ENCODE data around the gene RASSF8.

The RASSF8 gene

DNA sequence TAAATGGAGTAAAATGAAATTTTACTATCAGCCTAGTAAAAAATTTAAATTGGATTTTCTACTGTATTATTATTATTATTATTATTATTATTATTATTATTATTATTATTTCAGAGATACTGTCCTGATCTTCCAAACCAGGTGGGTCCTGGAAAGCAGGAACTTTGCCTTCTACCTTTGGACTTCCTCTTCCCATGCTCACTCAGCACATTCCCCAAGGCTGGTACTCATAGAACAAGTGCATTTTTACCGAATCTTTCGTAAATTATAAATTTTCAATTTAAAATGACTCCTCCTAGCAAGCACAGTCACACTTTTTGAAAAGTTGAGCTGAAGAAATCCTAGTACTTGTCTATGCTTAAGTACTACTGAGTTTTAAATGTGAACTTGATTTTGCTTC lies 136.7 kb downstream of the RASSF8 start:
- TF ChIP-seq, protein P1, sequence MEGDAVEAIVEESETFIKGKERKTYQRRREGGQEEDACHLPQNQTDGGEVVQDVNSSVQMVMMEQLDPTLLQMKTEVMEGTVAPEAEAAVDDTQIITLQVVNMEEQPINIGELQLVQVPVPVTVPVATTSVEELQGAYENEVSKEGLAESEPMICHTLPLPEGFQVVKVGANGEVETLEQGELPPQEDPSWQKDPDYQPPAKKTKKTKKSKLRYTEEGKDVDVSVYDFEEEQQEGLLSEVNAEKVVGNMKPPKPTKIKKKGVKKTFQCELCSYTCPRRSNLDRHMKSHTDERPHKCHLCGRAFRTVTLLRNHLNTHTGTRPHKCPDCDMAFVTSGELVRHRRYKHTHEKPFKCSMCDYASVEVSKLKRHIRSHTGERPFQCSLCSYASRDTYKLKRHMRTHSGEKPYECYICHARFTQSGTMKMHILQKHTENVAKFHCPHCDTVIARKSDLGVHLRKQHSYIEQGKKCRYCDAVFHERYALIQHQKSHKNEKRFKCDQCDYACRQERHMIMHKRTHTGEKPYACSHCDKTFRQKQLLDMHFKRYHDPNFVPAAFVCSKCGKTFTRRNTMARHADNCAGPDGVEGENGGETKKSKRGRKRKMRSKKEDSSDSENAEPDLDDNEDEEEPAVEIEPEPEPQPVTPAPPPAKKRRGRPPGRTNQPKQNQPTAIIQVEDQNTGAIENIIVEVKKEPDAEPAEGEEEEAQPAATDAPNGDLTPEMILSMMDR (IDR thresholded peaks at IDR 0.05; ENCODE audit: low read length, missing control alignments): no peak
- no peak for DNase-seq (ENCODE audit: low read depth)
- no peak overlapping the region for H3K4me3 ChIP-seq (replicated peaks; ENCODE audit: low read depth, low read length)

DNA sequence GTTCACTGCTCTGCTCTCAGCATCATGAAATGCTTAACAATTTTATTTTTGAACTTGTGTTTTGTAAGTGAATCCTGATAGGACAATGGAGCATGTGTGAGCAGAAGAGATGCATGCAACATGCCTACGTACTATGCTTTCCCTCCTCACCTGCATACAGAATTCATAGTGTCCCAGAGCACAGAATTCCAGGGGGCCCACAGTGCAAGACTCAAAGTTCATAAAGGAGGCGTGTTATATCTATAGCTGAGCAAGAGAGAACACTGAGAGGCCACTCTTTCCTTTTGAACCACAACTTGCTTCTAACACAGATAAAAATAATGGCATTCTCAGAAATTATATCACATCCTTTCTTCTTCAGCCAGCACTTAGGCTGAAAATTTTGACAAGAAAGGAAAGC lies 137.6 kb downstream of the RASSF8 start:
- DNase-seq (ENCODE audit: low read depth): no peak
- H3K4me3 ChIP-seq (replicated peaks; ENCODE audit: low read depth, low read length): no peak overlapping the region
- TF ChIP-seq, protein P1 (IDR thresholded peaks at IDR 0.05; ENCODE audit: low read length, missing control alignments): no peak

DNA sequence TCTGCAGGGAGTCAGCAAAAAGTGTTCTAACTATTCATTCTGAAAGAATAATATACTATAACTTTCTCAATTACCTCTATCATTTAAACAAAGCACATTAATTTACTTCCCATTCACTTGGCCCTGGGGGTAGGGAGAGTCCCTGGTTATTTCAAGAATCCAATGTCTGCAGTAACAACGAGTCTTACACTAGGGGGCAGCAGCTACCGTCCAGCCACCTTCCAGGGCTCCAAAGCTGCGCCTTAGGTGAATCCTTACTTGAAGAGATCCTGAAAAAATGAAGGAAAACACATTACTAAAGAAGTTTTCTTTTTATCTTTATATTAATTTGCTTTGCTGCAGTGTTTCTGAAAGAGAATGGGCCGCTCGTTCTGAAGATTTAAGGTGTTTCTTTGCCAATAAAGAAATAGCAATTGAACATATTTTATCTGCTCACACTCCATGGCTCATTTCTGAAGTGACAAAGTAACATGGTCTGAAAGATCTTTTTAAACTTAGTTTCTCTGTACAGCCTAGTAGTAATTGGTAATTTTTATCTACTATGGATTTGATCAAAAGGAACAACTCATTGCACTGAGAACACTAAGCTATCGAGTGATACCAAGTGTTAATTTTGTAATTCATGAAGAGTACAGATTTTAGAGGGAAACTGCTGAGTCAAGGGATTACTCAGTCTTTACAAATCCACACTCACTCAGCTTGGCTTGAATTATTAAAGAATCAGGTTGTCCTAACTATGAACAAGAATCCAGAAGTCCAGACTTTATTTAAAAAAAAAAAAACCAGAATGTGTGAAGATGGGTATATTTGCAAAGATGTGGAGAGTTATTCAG lies 138.8 kb downstream of the RASSF8 start:
- TF ChIP-seq, protein P1 (IDR thresholded peaks at IDR 0.05; ENCODE audit: low read length, missing control alignments): peak; percentile 95
- peak; percentile 85 for DNase-seq (ENCODE audit: low read depth)
- no peak overlapping the region for H3K4me3 ChIP-seq (replicated peaks; ENCODE audit: low read depth, low read length)

DNA sequence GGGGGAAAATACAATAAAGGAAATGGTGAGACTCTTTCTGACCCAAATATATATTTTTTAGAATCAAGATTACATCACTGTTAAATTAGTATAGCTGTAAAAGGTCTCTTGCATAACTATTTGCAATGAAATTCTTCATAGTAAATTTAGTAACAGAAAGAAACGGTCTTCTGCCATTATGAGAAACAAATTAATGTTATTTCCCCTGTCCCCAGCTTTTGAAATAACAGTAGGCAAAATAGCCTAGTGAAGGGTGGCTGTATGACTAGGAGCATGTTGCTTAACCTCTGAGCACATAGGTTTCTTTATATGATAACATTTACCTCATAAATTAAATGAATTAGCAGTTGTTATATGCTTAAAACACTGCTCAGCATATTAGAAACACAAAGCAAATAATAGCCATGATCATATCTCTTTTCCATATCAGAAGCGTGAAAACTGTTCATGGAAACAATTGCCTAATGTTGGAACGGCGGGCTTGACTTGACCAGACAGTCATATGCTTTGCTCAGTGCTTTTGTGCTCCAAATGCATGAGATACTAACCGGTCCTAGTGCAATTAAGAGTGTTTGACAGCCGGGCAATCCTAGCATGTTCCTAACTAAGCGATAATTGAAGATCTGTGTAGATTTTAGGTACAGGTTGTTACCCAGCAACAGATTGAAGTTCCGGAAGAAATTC lies 142.3 kb downstream of the RASSF8 start:
- no peak overlapping the region for H3K4me3 ChIP-seq (replicated peaks; ENCODE audit: low read depth, low read length)
- TF ChIP-seq, protein P1 (IDR thresholded peaks at IDR 0.05; ENCODE audit: low read length, missing control alignments): no peak
- DNase-seq (ENCODE audit: low read depth): no peak

DNA sequence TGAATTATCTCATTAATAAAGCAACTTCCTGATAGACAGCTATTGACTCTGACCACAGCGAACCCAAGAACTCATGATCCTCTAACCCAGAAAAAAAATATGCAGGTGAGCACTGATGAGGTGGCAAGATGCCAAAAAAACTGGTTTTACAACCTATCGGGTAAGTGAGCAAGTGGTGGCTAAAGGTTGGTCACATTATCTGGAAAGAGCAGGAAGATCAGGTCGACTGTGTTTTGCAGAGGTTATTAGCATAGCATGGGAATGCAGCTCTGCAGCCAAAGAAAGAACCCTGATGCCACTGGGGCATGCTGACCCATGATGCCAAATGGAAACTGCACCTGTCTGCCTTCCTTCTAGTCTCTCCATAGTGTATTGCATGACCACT lies 142.9 kb downstream of the RASSF8 start:
- no peak for DNase-seq (ENCODE audit: low read depth)
- H3K4me3 ChIP-seq (replicated peaks; ENCODE audit: low read depth, low read length): no peak overlapping the region
- TF ChIP-seq, protein P1 (IDR thresholded peaks at IDR 0.05; ENCODE audit: low read length, missing control alignments): no peak

DNA sequence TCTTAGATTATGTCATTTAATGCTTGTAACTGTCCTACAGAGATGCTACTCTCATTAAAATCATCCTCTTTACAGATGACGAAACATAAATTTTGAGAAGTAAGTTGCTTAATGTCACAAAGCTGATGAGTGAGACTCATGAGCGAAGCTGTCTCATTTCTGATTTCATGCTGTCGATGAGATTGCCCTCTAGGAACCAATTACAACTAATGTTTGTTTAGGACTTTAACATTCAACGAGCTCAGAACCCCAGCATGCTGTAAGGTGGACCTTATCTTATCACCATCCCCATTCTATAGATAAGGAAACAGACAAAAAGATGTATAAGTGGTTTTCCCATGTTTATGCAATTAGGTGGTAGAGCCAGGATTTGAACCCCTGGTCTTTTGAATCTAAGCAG lies 143.3 kb downstream of the RASSF8 start:
- H3K4me3 ChIP-seq (replicated peaks; ENCODE audit: low read depth, low read length): no peak overlapping the region
- no peak for DNase-seq (ENCODE audit: low read depth)
- TF ChIP-seq, protein P1 (IDR thresholded peaks at IDR 0.05; ENCODE audit: low read length, missing control alignments): no peak
